GM18499 (cell line): ENCODE measurements around the gene KIF26B.
"Not testable (repeated sequence)": the region's sequence is repeated elsewhere in the genome, so short reads cannot be mapped to it uniquely, and the experiment has no call there.

ENCODE experiments used
- ATAC-seq: cut with Tn5 transposase; IDR thresholded peaks from one replicate; pipeline ENCODE4 v1.9.1; 2021; ENCODE audit warnings: moderate number of reproducible peaks; ENCODE audit not compliant: insufficient read depth, unreplicated experiment

Gene KIF26B

DNA sequence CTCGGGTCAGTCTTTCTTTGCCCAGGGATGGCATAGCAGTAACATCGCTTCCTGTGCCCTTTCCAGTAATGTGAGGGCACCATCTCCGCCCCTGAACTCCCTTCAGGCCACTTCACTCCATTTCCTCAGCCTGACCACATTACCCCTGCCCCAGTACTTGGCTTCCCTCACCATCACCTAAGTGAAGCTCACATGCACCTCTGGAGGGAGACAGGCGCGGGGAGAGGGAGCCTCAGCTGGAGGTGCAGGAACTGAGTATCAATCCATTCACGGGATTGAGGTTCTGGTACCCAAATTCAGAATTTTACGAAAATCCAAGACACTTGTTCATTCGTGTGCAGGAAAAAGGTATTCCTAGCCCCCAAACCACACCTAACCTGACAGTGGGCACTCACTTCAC lies 540.4 kb downstream of the KIF26B start:
- no peak for ATAC-seq

- ATAC-seq: not testable (repeated sequence)
Observed at GRCh38 chr1:245695701-245696100, 540.9 kb downstream of the KIF26B start.

- no peak for ATAC-seq
Observed at GRCh38 chr1:245698116-245698515, 543.3 kb downstream of the KIF26B start.

DNA sequence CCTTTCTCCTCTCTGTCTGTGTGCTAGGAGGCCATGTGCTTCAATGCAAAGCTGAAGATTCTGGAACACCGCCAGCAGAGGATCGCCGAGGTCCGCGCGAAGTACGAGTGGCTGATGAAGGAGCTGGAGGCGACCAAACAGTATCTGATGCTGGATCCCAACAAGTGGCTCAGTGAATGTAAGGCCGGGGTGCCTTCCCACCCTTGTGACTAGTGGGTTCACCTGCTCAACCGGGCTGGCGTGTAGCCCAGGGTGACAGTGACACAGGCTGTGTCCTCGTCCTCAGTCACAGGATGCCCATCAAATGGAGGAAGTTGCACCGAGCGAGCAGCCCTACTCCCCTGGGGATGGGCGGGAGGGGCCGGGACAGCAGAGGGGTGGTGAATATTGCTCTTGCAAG lies 544.1 kb downstream of the KIF26B start:
- no peak for ATAC-seq

GRCh38 chr1:245700631-245701030 lies 545.8 kb downstream of the KIF26B start:
- no peak for ATAC-seq

- no peak for ATAC-seq
Observed at GRCh38 chr1:245701631-245702030, 546.8 kb downstream of the KIF26B start.

DNA sequence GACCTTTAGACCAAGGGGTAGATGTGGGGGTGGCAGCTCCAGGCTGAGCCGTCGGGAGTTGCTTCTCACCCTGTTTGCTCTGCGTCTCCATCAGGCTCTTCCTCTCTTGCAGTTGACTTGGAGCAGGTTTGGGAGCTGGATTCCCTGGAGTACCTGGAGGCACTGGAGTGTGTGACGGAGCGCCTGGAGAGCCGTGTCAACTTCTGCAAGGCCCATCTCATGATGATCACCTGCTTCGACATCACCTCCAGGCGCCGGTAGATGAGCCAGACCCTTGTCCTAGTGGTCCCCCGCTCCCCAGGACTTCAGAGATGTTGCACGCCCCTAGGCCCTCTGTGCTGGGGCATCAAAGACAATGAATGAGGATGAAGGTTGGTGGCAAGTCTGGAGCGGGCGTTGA lies 547.6 kb downstream of the KIF26B start:
- ATAC-seq: no peak

DNA sequence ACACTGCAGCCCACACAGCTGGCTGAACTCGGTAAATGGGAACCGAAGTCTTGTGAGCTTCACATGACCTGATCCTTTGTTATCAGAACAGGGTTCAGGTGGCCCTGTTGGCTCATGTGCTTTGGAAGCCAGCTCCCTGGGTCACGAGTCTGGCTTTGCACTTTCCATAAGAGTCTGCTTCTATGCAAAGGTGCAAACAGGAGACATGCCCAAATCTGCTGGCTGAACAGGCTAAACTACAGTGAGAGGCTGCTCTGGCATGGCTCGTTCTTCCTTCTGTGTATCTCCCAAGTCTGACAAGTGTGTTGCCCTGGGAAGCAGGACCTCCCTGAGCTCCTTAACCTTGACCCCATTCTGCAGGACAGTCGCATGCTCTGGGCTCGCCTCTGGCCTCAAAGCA lies 549.6 kb downstream of the KIF26B start:
- ATAC-seq: no peak

DNA sequence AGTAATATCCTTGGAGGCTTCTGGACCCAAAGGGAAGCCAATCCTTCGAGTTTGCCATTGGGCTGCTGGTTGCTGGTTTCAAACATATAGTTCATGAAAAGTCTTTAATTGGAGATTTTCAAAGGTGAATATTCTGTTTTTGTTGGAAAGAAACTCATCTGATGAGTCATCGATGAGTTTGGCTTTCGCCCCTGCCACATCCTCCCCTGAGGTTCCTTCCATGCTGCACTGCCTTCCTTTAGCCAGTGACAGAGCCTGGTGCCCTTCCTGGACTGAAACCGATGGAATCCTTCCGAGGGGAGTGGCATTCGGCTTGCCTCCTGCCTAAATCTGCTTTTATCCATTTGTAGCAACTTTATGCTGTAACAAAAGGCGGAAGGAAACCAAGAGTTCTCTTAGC lies 550.0 kb downstream of the KIF26B start:
- ATAC-seq: no peak

DNA sequence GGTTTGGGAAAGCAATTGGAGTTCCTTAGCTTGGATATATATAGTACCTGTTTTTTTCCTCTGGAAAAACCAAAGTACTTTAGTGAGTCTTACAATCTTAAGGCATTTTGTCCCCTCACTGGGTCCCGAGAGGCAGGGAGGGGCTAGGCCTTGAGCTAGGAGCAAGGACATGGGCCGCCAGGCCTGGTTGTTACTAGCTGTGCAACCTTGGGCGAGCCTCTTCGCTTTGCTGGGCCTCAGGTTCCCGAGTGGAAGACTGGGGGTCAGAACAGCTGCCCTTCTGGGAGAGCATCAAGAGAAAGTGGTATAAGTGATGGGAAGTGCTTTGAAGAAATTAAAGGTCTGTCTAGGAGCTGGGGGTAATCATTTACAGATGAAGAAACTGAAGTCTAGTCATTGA lies 553.2 kb downstream of the KIF26B start:
- ATAC-seq: no peak

- ATAC-seq: no peak
Observed at GRCh38 chr1:245710961-245711903, 556.4 kb downstream of the KIF26B start.

- ATAC-seq: not testable (repeated sequence)
Observed at GRCh38 chr1:245714027-245714426, 559.2 kb downstream of the KIF26B start.

- ATAC-seq: no peak
Observed at GRCh38 chr1:245715291-245715701, 560.5 kb downstream of the KIF26B start.

- ATAC-seq: no peak
Observed at GRCh38 chr1:245715970-245716369, 561.2 kb downstream of the KIF26B start.

DNA sequence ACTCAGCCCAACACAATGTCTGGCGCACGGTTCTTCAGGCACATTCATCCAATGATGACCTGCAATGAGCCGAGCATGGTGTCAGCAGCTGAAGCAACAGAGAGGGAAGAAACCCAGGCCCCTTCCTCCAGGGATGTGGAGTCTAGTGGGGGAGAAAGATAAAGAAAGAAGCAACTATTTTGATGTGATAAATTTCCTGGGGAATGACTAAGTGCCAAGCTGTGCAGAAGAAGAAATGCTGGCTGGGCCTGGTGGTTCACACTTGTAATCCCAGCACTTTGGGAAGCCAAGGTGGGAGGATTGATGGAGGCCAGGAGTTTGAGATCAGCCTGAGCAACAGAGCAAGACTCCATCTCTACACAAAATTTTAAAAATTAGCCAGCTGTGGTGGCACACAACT lies 561.8 kb downstream of the KIF26B start:
- ATAC-seq: no peak

- ATAC-seq: no peak
Observed at GRCh38 chr1:245717611-245718010, 562.8 kb downstream of the KIF26B start.

DNA sequence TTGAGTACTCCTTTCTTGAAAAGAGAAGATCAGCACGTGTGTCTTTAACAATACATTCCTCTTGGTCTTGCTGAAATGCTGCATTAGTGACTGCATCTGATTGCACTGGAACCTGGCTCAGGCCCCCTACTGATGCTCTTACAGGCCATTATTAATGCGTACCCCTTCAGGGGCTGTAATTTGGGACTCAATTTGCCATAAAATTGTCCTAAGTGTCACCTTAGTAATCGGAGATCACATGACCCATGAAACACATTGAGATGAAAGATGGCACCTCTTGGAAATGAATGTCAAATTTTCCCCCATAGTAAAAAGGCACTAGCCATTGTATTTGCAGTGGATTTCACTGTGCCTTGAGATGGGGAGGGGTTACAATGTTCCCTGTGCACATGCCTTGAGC lies 563.3 kb downstream of the KIF26B start:
- ATAC-seq: no peak

- no peak for ATAC-seq
Observed at GRCh38 chr1:245718951-245719350, 564.2 kb downstream of the KIF26B start.

DNA sequence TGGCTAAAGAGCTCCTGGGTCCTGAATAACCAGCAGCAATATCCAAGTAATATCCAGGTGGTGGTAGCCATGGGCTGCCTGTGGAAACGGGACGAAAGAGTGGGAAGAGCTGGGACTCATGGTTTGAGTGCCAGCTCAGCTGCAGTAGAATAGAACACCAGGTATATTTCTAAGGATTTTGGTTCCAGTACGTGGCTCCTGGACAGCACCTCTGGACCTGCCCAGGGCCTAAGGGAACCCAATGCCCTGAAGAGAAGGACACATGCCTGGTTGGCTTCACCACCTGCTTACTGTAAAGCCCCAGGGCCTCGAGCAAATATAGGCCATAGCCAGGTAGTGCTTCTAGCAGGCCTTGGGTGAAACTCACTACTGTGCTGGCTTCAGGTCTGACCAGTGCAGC lies 566.7 kb downstream of the KIF26B start:
- no peak for ATAC-seq

GRCh38 chr1:245728035-245728434 lies 573.2 kb downstream of the KIF26B start:
- not testable (repeated sequence) for ATAC-seq

GRCh38 chr1:245730801-245731200 lies 576.0 kb downstream of the KIF26B start:
- ATAC-seq: no peak

- not testable (repeated sequence) for ATAC-seq
Observed at GRCh38 chr1:245740336-245740735, 585.6 kb downstream of the KIF26B start.
